ACC112 (cell line): ENCODE data around the gene SDK1.

ENCODE experiments used
- H2AFZ ChIP-seq: fragments of 200-600 bp; sonication (generic); one replicate; pipeline ENCODE4 v1.6.0; 2017; ENCODE audit warnings: antibody characterized with exemption, low read length; ENCODE audit not compliant: unreplicated experiment
- H3K27ac ChIP-seq: fragments of 200-600 bp; sonication (generic); 2 replicates; pipeline ENCODE4 v1.5.1; 2014; ENCODE audit warnings: low read depth, mild to moderate bottlenecking, antibody characterized with exemption, low read length, moderate library complexity
- H3K27me3 ChIP-seq: fragments of 200-600 bp; sonication (generic); 2 replicates; pipeline ENCODE4 v1.6.1; 2014; ENCODE audit warnings: mild to moderate bottlenecking, antibody characterized with exemption, low read length, moderate library complexity, mixed read lengths; ENCODE audit not compliant: insufficient read depth
- H3K36me3 ChIP-seq: fragments of 200-600 bp; sonication (generic); 2 replicates; pipeline ENCODE4 v1.6.1; 2016; ENCODE audit warnings: mild to moderate bottlenecking, antibody characterized with exemption, low read length, moderate library complexity, mixed read lengths; ENCODE audit not compliant: insufficient read depth
- H3K4me1 ChIP-seq: fragments of 200-600 bp; sonication (generic); one replicate; pipeline ENCODE4 v1.6.1; 2016; ENCODE audit warnings: low read length, mixed read lengths; ENCODE audit not compliant: insufficient read depth, unreplicated experiment, control insufficient read depth
- H3K4me3 ChIP-seq: fragments of 200-600 bp; sonication (generic); 2 replicates; pipeline ENCODE4 v1.5.1; 2014; ENCODE audit warnings: mild to moderate bottlenecking, low read depth, low read length
- H3K79me2 ChIP-seq: fragments of 200-600 bp; sonication (generic); one replicate; pipeline ENCODE4 v1.6.0; 2016; ENCODE audit warnings: low read length; ENCODE audit not compliant: control insufficient read depth, unreplicated experiment, insufficient read depth

SDK1 gene

GRCh38 chr7:4272141-4272540 is 971.1 kb downstream of the SDK1 start:
- Histone ChIP-seq H3K79me2 (no peaks in the 10 kb centered on the region), H3K27ac (no peak overlapping the region), H3K4me3 (no peak overlapping the region), H3K36me3 (no peaks in the 10 kb centered on the region), H3K27me3 (no peaks in the 10 kb centered on the region), H3K4me1 (no peaks in the 10 kb centered on the region), H2AFZ (no peak overlapping the region)

- H3K79me2 ChIP-seq: no peaks in the 10 kb centered on the region
- H3K27ac ChIP-seq: no peak overlapping the region
- no peaks in the 10 kb centered on the region for H3K27me3 ChIP-seq
Measured at GRCh38 chr7:4273566-4274230, 972.6 kb downstream of the SDK1 start.

GRCh38 chr7:4274286-4274685 is 973.2 kb downstream of the SDK1 start:
- Histone ChIP-seq H3K4me3 (no peak overlapping the region), H3K79me2 (no peaks in the 10 kb centered on the region), H2AFZ (no peak overlapping the region), H3K27ac (no peak overlapping the region), H3K36me3 (no peaks in the 10 kb centered on the region), H3K27me3 (no peaks in the 10 kb centered on the region), H3K4me1 (no peaks in the 10 kb centered on the region)

More at GRCh38 chr7:4273566-4274230, 972.6 kb downstream of the SDK1 start:
- Histone ChIP-seq H3K4me3 (no peak overlapping the region), H3K36me3 (no peaks in the 10 kb centered on the region), H3K4me1 (no peaks in the 10 kb centered on the region), H2AFZ (no peak overlapping the region)

DNA sequence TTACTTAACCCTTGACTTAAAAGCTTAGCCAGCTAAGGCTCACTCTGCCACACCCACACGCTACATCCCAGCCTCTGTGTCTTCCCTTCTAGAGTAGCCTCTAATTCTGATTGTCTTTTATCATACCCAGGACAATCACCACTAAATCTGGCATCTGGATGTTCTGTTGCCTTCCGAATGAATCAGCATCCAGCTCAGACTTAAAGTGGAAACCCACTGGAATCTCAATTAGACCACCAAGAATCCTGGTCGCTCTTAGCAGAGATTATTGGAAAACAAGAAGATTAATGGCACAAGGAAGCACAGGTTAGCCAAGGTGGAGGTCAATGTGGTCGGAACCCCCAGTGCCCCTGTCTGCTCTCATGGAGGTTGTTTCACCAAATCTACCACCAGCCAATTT is 976.9 kb downstream of the SDK1 start:
- Histone ChIP-seq H3K27me3 (no peaks in the 10 kb centered on the region), H3K36me3 (no peaks in the 10 kb centered on the region)

GRCh38 chr7:4279216-4279615 is 978.2 kb downstream of the SDK1 start:
- Histone ChIP-seq H3K27ac (no peak overlapping the region), H3K27me3 (no peaks in the 10 kb centered on the region), H3K36me3 (no peaks in the 10 kb centered on the region), H3K79me2 (no peaks in the 10 kb centered on the region), H3K4me1 (no peaks in the 10 kb centered on the region), H3K4me3 (no peak overlapping the region), H2AFZ (no peak overlapping the region)

More for the DNA sequence above, 976.9 kb downstream of the SDK1 start:
- Histone ChIP-seq H3K4me1 (no peaks in the 10 kb centered on the region), H3K79me2 (no peaks in the 10 kb centered on the region), H3K27ac (no peak overlapping the region), H2AFZ (no peak overlapping the region), H3K4me3 (no peak overlapping the region)

- Histone ChIP-seq H3K4me1 (no peaks in the 10 kb centered on the region), H3K27ac (no peak overlapping the region), H3K79me2 (no peaks in the 10 kb centered on the region), H3K27me3 (no peaks in the 10 kb centered on the region), H2AFZ (no peak overlapping the region), H3K36me3 (no peaks in the 10 kb centered on the region), H3K4me3 (0 out of 2 replicates have a peak overlapping the region, but pooled peaks have one; percentile 17)
Measured at GRCh38 chr7:4281231-4281993, 980.4 kb downstream of the SDK1 start.

DNA sequence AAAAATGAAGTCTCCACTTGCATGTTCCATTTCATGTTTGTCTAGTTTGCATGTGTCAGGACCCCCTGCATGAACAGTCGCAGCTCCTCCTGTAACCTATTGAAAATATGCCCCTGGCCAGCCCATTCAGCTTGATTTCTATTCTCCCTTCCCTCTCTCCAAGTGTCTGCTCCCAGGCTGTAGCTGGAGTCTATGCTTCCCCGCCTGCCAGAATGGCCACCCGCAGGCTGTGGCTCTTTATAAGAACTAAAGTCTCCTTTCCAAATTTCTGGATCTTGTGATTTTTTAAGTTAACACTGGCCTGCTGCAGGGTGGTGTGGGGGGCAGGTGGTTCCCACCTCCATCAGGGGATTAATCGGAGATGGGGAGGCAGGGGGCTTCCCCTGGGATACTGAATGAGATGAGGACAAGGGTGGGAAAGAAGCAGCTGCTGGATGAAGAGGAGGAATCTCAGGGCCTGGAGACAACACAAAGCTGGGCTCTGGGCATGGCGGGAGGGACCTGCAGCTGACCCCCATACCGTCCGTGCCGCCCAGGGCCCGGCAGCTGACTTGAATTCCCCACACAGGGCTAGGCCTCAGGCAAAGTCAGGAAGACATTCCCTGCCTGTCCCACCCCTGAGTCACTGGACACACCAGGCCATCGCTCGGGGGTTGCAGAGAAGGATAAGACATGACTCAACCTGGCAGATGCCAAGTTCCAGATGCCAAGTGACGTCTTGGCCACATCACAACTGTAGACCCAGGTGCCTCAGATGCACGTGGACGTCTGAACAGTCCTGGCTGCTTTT is 981.6 kb downstream of the SDK1 start:
- H3K4me3 ChIP-seq: no peak overlapping the region
- H3K4me1 ChIP-seq: no peaks in the 10 kb centered on the region
- no peaks in the 10 kb centered on the region for H3K79me2 ChIP-seq
- H3K27ac ChIP-seq: no peak overlapping the region
- H2AFZ ChIP-seq: no peak overlapping the region
- no peaks in the 10 kb centered on the region for H3K36me3 ChIP-seq
- H3K27me3 ChIP-seq: no peaks in the 10 kb centered on the region

DNA sequence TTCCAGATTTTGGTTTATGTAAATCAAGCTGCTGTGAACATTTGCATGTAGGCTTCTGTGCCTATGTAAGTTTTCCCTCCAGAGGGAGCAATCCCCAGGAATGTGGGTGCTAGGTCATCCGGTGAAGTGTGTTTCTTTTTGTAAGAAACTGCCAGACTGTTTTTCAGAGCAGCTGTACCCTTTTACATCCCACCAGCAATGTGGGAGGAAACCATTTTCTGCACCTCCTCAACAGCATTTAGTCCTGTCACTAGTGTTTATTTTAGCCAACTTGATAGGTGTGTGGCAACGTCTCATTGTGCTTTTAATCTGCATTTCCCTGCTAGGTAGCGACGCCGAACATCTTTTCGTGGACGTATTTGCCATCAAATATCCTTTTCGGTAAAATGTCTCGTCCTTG is 985.3 kb downstream of the SDK1 start:
- H3K4me1 ChIP-seq: no peaks in the 10 kb centered on the region
- no peak overlapping the region for H3K4me3 ChIP-seq
- H3K27ac ChIP-seq: no peak overlapping the region
- H3K79me2 ChIP-seq: no peaks in the 10 kb centered on the region
- H3K36me3 ChIP-seq: no peaks in the 10 kb centered on the region
- no peaks in the 10 kb centered on the region for H3K27me3 ChIP-seq
- H2AFZ ChIP-seq: no peak overlapping the region

- Histone ChIP-seq H3K79me2 (no peaks in the 10 kb centered on the region), H3K27me3 (no peaks in the 10 kb centered on the region), H3K4me1 (no peaks in the 10 kb centered on the region), H3K4me3 (no peak overlapping the region), H3K36me3 (no peaks in the 10 kb centered on the region), H2AFZ (no peak overlapping the region), H3K27ac (no peak overlapping the region)
Measured at GRCh38 chr7:4288791-4289394, 987.8 kb downstream of the SDK1 start.

- Histone ChIP-seq H3K4me1 (no peaks in the 10 kb centered on the region), H3K27ac (no peak overlapping the region), H3K27me3 (no peaks in the 10 kb centered on the region), H3K79me2 (no peaks in the 10 kb centered on the region), H3K36me3 (no peaks in the 10 kb centered on the region), H2AFZ (no peak overlapping the region), H3K4me3 (no peak overlapping the region)
Measured at GRCh38 chr7:4297165-4297917, 996.3 kb downstream of the SDK1 start.
